ENCODE measurements around the gene ANO1.

DNA sequence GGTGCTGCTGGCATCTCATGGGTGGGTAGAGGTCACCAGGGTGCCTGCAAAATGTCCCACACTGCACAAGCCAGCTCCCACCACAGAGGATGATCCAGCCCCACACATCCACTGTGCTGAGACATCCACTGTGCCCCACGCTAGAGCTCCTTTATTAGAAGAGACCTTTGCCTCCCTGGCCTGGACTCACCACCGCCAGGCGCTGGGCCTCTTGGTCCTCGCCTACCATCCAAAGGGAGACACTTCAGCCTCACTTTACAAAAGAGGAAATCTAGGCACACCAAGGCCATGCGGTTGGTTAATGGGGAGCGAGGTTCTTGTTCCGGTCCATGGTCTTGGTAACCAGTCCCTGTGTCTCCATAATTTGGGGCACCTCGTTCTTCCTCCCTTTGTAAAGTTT is 3.4 kb upstream of the ANO1 start:
- TF ChIP-seq, protein P1, sequence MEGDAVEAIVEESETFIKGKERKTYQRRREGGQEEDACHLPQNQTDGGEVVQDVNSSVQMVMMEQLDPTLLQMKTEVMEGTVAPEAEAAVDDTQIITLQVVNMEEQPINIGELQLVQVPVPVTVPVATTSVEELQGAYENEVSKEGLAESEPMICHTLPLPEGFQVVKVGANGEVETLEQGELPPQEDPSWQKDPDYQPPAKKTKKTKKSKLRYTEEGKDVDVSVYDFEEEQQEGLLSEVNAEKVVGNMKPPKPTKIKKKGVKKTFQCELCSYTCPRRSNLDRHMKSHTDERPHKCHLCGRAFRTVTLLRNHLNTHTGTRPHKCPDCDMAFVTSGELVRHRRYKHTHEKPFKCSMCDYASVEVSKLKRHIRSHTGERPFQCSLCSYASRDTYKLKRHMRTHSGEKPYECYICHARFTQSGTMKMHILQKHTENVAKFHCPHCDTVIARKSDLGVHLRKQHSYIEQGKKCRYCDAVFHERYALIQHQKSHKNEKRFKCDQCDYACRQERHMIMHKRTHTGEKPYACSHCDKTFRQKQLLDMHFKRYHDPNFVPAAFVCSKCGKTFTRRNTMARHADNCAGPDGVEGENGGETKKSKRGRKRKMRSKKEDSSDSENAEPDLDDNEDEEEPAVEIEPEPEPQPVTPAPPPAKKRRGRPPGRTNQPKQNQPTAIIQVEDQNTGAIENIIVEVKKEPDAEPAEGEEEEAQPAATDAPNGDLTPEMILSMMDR (optimal IDR thresholded peaks at IDR 0.05 in 1 of 3, IDR thresholded peaks at IDR 0.05 in 1 of 3, conservative IDR thresholded peaks at IDR 0.05 in 1 of 3; ENCODE audit: extremely low read depth in 1 of 3, insufficient read depth in 2 of 3, low read length in 3 of 3) = no peak
- TF ChIP-seq EZH2 (IDR thresholded peaks at IDR 0.05; ENCODE audit: low read length) = no peak

Data from keratinocyte (primary cell).